ENCODE data around the gene ALDOB. TPM values are rescaled to one million over a fixed set of nuclear protein-coding genes. Genes with fewer than 3 reads are reported as not detected.
A peak's percentile ranks its signal among the peaks of the same experiment; 100 is the strongest.

ALDOB gene
- total and polyA plus RNA-seq, 2 donors from 2014 or later = 11.0 to 4,265 TPM

GRCh38 chr9:101440714-101441230 is 5.2 kb upstream of the ALDOB start:
- no peaks in the 10 kb centered on the region for H3K9me3 ChIP-seq (ENCODE audit: control insufficient read depth in 2 of 3, insufficient read depth in 1 of 3, low read length in 3 of 3)
- no peaks in the 10 kb centered on the region for H3K36me3 ChIP-seq (ENCODE audit: control insufficient read depth in 2 of 3, insufficient read depth in 3 of 3, low read length in 3 of 3)
- H3K27ac ChIP-seq (ENCODE audit: low read depth in 2 of 2, low read length in 2 of 2) = peak overlapping the region; percentile 56 to 77
- peaks cover 0 to 13% (median 0%) of the 10 kb centered on the region in 3 donors for H3K4me1 ChIP-seq (ENCODE audit: control insufficient read depth in 2 of 3, insufficient read depth in 2 of 3, low read depth in 1 of 3, low read length in 3 of 3)
- H3K9ac ChIP-seq (ENCODE audit: low read length in 3 of 3) = peak overlapping the region in 1 of 3 donors; percentile 60
- H3K4me3 ChIP-seq (ENCODE audit: low read length in 3 of 3) = peak overlapping the region in 2 of 3 donors; percentile 39 to 64
- no peaks in the 10 kb centered on the region for H3K27me3 ChIP-seq (ENCODE audit: control insufficient read depth, insufficient read depth, low read length)
- FAIRE-seq = no peak
- intact Hi-C loops (cut with DNase I) = no loop called here
- TF ChIP-seq CTCF (IDR thresholded peaks at IDR 0.05; ENCODE audit: borderline replicate concordance, extremely low read depth, insufficient read depth) = no peak
- DNase-seq = no peak

- peak overlapping the region in 1 of 3 donors; percentile 12 for H3K9ac ChIP-seq (ENCODE audit: low read length in 3 of 3)
- H3K4me3 ChIP-seq (ENCODE audit: low read length in 3 of 3) = peak overlapping the region in 1 of 3 donors; percentile 64
- FAIRE-seq = no peak
- peaks cover 0 to 12% (median 0%) of the 10 kb centered on the region in 3 donors for H3K36me3 ChIP-seq (ENCODE audit: control insufficient read depth in 2 of 3, insufficient read depth in 3 of 3, low read length in 3 of 3)
- H3K9me3 ChIP-seq (ENCODE audit: control insufficient read depth in 2 of 3, insufficient read depth in 1 of 3, low read length in 3 of 3) = no peaks in the 10 kb centered on the region
- no peak for TF ChIP-seq CTCF (IDR thresholded peaks at IDR 0.05; ENCODE audit: borderline replicate concordance, extremely low read depth, insufficient read depth)
- peaks cover 0 to 13% (median 0%) of the 10 kb centered on the region in 3 donors for H3K4me1 ChIP-seq (ENCODE audit: control insufficient read depth in 2 of 3, insufficient read depth in 2 of 3, low read depth in 1 of 3, low read length in 3 of 3)
- peak overlapping the region; percentile 54 to 61 for H3K27ac ChIP-seq (ENCODE audit: low read depth in 2 of 2, low read length in 2 of 2)
- DNase-seq = no peak
- intact Hi-C loops (cut with DNase I) = no loop called here
- H3K27me3 ChIP-seq (ENCODE audit: control insufficient read depth, insufficient read depth, low read length) = no peaks in the 10 kb centered on the region
These were observed 2.9 kb upstream of the ALDOB start for GRCh38 chr9:101438523-101438922.

- peaks cover 0 to 12% (median 0%) of the 10 kb centered on the region in 3 donors for H3K36me3 ChIP-seq (ENCODE audit: control insufficient read depth in 2 of 3, insufficient read depth in 3 of 3, low read length in 3 of 3)
- H3K4me3 ChIP-seq (ENCODE audit: low read length in 3 of 3) = no peak overlapping the region
- peaks cover 0 to 8% (median 0%) of the 10 kb centered on the region in 3 donors for H3K4me1 ChIP-seq (ENCODE audit: control insufficient read depth in 2 of 3, insufficient read depth in 2 of 3, low read depth in 1 of 3, low read length in 3 of 3)
- intact Hi-C loops (cut with DNase I) = no loop called here
- peak; percentile 66 for FAIRE-seq
- H3K27me3 ChIP-seq (ENCODE audit: control insufficient read depth, insufficient read depth, low read length) = no peaks in the 10 kb centered on the region
- no peaks in the 10 kb centered on the region for H3K9me3 ChIP-seq (ENCODE audit: control insufficient read depth in 2 of 3, insufficient read depth in 1 of 3, low read length in 3 of 3)
- peak in 1 of 5 donors; percentile 40 for DNase-seq
- no peak for TF ChIP-seq CTCF (IDR thresholded peaks at IDR 0.05; ENCODE audit: borderline replicate concordance, extremely low read depth, insufficient read depth)
- peak overlapping the region; percentile 63 to 80 for H3K27ac ChIP-seq (ENCODE audit: low read depth in 2 of 2, low read length in 2 of 2)
- H3K9ac ChIP-seq (ENCODE audit: low read length in 3 of 3) = no peak overlapping the region
These were observed 2.2 kb upstream of the ALDOB start for GRCh38 chr9:101437806-101438232.

Data from kidney (tissue), 14 donors.